HL-60 (cell line): Measurements from ENCODE around the gene EBNA1BP2.

ENCODE experiments used
- TF ChIP-seq, protein P1 (sequence below): IDR thresholded peaks from 2 replicates; pipeline ENCODE4 v1.6.1; 2012; ENCODE audit warnings: low read depth; ENCODE audit not compliant: insufficient replicate concordance
- TF ChIP-seq, protein P2 (sequence below): IDR thresholded peaks from one replicate; pipeline ENCODE4 v1.5.1; 2011; ENCODE audit warnings: low read length, control low read depth, inconsistent platforms; ENCODE audit not compliant: insufficient read depth

DNA sequence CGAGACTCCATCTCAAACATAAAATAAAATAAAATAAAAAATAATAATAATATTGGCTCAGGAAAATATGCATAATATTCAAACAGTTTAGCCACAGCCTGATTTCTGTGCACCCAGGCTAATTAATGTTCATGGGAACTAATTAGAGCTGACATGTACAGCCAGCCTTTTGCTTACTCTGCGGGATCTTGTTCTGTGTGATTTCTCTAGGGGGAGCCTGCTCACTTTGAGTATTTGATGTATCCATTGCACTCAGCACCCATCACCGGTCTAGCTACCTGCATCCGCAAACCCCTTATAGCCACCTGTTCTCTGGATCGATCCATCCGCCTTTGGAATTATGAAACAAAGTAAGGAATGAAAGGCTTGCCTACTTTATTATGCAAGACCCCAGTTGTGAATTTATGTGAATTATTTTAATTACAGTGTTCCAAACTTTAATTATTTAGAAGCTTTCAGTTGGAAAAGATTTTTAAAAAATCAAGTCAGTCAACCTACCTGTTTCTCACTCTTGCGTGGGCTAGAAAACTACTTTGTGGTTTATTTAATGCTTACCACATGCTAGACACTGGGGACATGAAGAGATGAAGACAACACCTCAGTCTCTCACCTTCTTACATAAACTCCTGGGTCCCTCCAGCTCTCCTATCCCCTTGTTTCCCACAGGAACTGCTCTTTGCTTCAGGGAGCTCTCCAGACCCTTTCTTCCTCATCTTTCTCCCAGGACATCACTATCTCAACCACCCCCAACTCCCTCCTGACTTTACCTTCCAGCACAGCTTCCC is 25.4 kb upstream of the EBNA1BP2 start:
- TF ChIP-seq, protein P1, sequence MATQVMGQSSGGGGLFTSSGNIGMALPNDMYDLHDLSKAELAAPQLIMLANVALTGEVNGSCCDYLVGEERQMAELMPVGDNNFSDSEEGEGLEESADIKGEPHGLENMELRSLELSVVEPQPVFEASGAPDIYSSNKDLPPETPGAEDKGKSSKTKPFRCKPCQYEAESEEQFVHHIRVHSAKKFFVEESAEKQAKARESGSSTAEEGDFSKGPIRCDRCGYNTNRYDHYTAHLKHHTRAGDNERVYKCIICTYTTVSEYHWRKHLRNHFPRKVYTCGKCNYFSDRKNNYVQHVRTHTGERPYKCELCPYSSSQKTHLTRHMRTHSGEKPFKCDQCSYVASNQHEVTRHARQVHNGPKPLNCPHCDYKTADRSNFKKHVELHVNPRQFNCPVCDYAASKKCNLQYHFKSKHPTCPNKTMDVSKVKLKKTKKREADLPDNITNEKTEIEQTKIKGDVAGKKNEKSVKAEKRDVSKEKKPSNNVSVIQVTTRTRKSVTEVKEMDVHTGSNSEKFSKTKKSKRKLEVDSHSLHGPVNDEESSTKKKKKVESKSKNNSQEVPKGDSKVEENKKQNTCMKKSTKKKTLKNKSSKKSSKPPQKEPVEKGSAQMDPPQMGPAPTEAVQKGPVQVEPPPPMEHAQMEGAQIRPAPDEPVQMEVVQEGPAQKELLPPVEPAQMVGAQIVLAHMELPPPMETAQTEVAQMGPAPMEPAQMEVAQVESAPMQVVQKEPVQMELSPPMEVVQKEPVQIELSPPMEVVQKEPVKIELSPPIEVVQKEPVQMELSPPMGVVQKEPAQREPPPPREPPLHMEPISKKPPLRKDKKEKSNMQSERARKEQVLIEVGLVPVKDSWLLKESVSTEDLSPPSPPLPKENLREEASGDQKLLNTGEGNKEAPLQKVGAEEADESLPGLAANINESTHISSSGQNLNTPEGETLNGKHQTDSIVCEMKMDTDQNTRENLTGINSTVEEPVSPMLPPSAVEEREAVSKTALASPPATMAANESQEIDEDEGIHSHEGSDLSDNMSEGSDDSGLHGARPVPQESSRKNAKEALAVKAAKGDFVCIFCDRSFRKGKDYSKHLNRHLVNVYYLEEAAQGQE: no peak
- TF ChIP-seq, protein P2, sequence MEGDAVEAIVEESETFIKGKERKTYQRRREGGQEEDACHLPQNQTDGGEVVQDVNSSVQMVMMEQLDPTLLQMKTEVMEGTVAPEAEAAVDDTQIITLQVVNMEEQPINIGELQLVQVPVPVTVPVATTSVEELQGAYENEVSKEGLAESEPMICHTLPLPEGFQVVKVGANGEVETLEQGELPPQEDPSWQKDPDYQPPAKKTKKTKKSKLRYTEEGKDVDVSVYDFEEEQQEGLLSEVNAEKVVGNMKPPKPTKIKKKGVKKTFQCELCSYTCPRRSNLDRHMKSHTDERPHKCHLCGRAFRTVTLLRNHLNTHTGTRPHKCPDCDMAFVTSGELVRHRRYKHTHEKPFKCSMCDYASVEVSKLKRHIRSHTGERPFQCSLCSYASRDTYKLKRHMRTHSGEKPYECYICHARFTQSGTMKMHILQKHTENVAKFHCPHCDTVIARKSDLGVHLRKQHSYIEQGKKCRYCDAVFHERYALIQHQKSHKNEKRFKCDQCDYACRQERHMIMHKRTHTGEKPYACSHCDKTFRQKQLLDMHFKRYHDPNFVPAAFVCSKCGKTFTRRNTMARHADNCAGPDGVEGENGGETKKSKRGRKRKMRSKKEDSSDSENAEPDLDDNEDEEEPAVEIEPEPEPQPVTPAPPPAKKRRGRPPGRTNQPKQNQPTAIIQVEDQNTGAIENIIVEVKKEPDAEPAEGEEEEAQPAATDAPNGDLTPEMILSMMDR: no peak
